H9 (cell line): Measurements from ENCODE around the gene TFEB. TPM values are rescaled to one million over a fixed set of nuclear protein-coding genes. Genes with fewer than 3 reads are reported as not detected.

Experiments used
- DNase-seq: peaks from one replicate; pipeline ENCODE4 v3.0.0-alpha.2; 2017
- H2AFZ ChIP-seq: one replicate; pipeline ENCODE4 v1.6.1; 2013; ENCODE audit warnings: mild to moderate bottlenecking, low read length, control low read depth, moderate library complexity
- H2AK5ac ChIP-seq: 2 replicates; pipeline ENCODE4 v1.6.1; 2013; ENCODE audit warnings: low read length, control low read depth, mixed read lengths; ENCODE audit not compliant: insufficient read length
- H2BK120ac ChIP-seq: one replicate; pipeline ENCODE4 v1.6.1; 2013; ENCODE audit warnings: low read depth, mild to moderate bottlenecking, low read length, control low read depth, inconsistent platforms; ENCODE audit not compliant: poor library complexity, severe bottlenecking
- H2BK12ac ChIP-seq: 2 replicates; pipeline ENCODE4 v1.6.1; 2013; ENCODE audit warnings: low read length, control low read depth, mixed read lengths, low read depth; ENCODE audit not compliant: insufficient read length
- H2BK15ac ChIP-seq: 2 replicates; pipeline ENCODE4 v1.6.1; 2013; ENCODE audit warnings: low read depth, low read length, control low read depth
- H2BK20ac ChIP-seq: one replicate; pipeline ENCODE4 v1.6.1; 2013; ENCODE audit warnings: low read depth, mild to moderate bottlenecking, low read length, control low read depth, inconsistent platforms; ENCODE audit not compliant: poor library complexity, severe bottlenecking
- H2BK5ac ChIP-seq: 2 replicates; pipeline ENCODE4 v1.6.1; 2013; ENCODE audit warnings: low read length, control low read depth, mixed read lengths; ENCODE audit not compliant: insufficient read length
- H3K14ac ChIP-seq: 2 replicates; pipeline ENCODE4 v1.6.1; 2013; ENCODE audit warnings: low read length, control low read depth; ENCODE audit not compliant: insufficient read depth
- H3K18ac ChIP-seq: 2 replicates; pipeline ENCODE4 v1.6.1; 2013; ENCODE audit warnings: low read depth, mild to moderate bottlenecking, mixed read lengths, low read length, control low read depth; ENCODE audit not compliant: insufficient read length
- H3K23ac ChIP-seq: 2 replicates; pipeline ENCODE4 v1.6.1; 2013; ENCODE audit warnings: low read length, control low read depth, mixed read lengths, low read depth; ENCODE audit not compliant: insufficient read length
- H3K23me2 ChIP-seq: 2 replicates; pipeline ENCODE4 v1.6.1; 2013; ENCODE audit warnings: low read depth, mild to moderate bottlenecking, mixed read lengths, low read length, control low read depth; ENCODE audit not compliant: insufficient read length, poor library complexity, severe bottlenecking
- H3K27ac ChIP-seq: 2 replicates; pipeline ENCODE4 v1.5.1; 2013; ENCODE audit warnings: low read length, control low read depth, mixed read lengths, low read depth; ENCODE audit not compliant: insufficient read length
- H3K27me3 ChIP-seq: 2 replicates; pipeline ENCODE4 v1.6.1; 2013; ENCODE audit warnings: low read length, control low read depth, inconsistent platforms; ENCODE audit not compliant: insufficient read depth
- H3K4ac ChIP-seq: 2 replicates; pipeline ENCODE4 v1.6.1; 2013; ENCODE audit warnings: low read depth, mild to moderate bottlenecking, control low read depth, inconsistent platforms, low read length, moderate library complexity
- H3K4me1 ChIP-seq: 2 replicates; pipeline ENCODE4 v1.6.1; 2013; ENCODE audit warnings: low read length, control low read depth, inconsistent platforms; ENCODE audit not compliant: insufficient read depth
- H3K4me2 ChIP-seq: 2 replicates; pipeline ENCODE4 v1.6.1; 2013; ENCODE audit warnings: low read length, control low read depth, mixed read lengths; ENCODE audit not compliant: insufficient read length, insufficient read depth
- H3K56ac ChIP-seq: 2 replicates; pipeline ENCODE4 v1.6.1; 2013; ENCODE audit warnings: low read depth, mild to moderate bottlenecking, mixed read lengths, low read length, control low read depth; ENCODE audit not compliant: insufficient read length
- H3K79me1 ChIP-seq: 2 replicates; pipeline ENCODE4 v1.6.1; 2013; ENCODE audit warnings: low read depth, mild to moderate bottlenecking, moderate library complexity, low read length, control low read depth, inconsistent platforms; ENCODE audit not compliant: insufficient read depth, poor library complexity, severe bottlenecking
- H3K79me2 ChIP-seq: 2 replicates; pipeline ENCODE4 v1.6.1; 2013; ENCODE audit warnings: low read length, control low read depth, inconsistent platforms; ENCODE audit not compliant: insufficient read depth
- H3K9ac ChIP-seq: 2 replicates; pipeline ENCODE4 v1.6.1; 2013; ENCODE audit warnings: low read length, control low read depth, mixed read lengths; ENCODE audit not compliant: insufficient read length; ENCODE audit errors: extremely low read depth
- H3K9me3 ChIP-seq: one replicate; pipeline ENCODE4 v1.6.1; 2013; ENCODE audit warnings: low read depth, low read length, inconsistent platforms; ENCODE audit not compliant: control insufficient read depth
- H3T11ph ChIP-seq: one replicate; pipeline ENCODE4 v1.6.1; 2013; ENCODE audit warnings: mild to moderate bottlenecking, low read length, control low read depth, inconsistent platforms
- H4K20me1 ChIP-seq: one replicate; pipeline ENCODE4 v1.6.1; 2013; ENCODE audit not compliant: control insufficient read depth, insufficient read length, insufficient read depth
- H4K5ac ChIP-seq: 2 replicates; pipeline ENCODE4 v1.6.1; 2013; ENCODE audit warnings: low read depth, mild to moderate bottlenecking, mixed read lengths, low read length, control low read depth; ENCODE audit not compliant: insufficient read length
- H4K8ac ChIP-seq: replicated peaks from 2 replicates; pipeline ENCODE4 v1.6.1; 2013; ENCODE audit warnings: low read length, control low read depth, mixed read lengths, low read depth; ENCODE audit not compliant: insufficient read length
- H4K91ac ChIP-seq: 2 replicates; pipeline ENCODE4 v1.6.1; 2013; ENCODE audit warnings: low read depth, mild to moderate bottlenecking, moderate library complexity, mixed read lengths, low read length, control low read depth; ENCODE audit not compliant: insufficient read length
- H3K27ac Mint-ChIP-seq, 3 experiments: 2 replicates in 2 of 3; 3 replicates in 1 of 3; pipeline ENCODE4 v1.8.0; 2020 to 2021; ENCODE audit warnings: mixed read lengths in 3 of 3, mild to moderate bottlenecking in 1 of 3, moderate library complexity in 1 of 3
- H3K27me3 Mint-ChIP-seq: 2 replicates; pipeline ENCODE4 v1.8.0; 2021; ENCODE audit warnings: low read depth, mild to moderate bottlenecking, moderate library complexity, mixed read lengths
- H3K36me3 Mint-ChIP-seq, 3 experiments: 2 replicates in 2 of 3; 3 replicates in 1 of 3; pipeline ENCODE4 v1.8.0; 2020 to 2021; ENCODE audit warnings: low read depth in 3 of 3, mixed read lengths in 3 of 3; ENCODE audit not compliant: insufficient read depth in 1 of 3
- H3K4me1 Mint-ChIP-seq, 2 experiments: 2 replicates each; pipeline ENCODE4 v1.8.0; 2020; ENCODE audit warnings: mixed read lengths in 2 of 2
- H3K4me3 Mint-ChIP-seq, 2 experiments: 2 replicates in 1 of 2; 3 replicates in 1 of 2; pipeline ENCODE4 v1.8.0; 2020 to 2021; ENCODE audit warnings: mild to moderate bottlenecking in 2 of 2, mixed read lengths in 2 of 2, moderate library complexity in 1 of 2
- H3K9me3 Mint-ChIP-seq, 2 experiments: 2 replicates in 1 of 2; 3 replicates in 1 of 2; pipeline ENCODE4 v1.8.0; 2020; ENCODE audit warnings: mild to moderate bottlenecking in 2 of 2, mixed read lengths in 2 of 2, moderate library complexity in 1 of 2
- CTCF ChIP-seq: fragments of 200-600 bp; sonication (generic); conservative IDR thresholded peaks from 3 replicates; pipeline ENCODE4 v1.8.0; 2021; ENCODE audit warnings: antibody characterized with exemption, mild to moderate bottlenecking
- WGBS: extraction: QIAGEN DNeasy Blood & Tissue Kit; methylation state at CpG from one replicate; pipeline ENCODE4 v1.1.7; 2013; ENCODE audit warnings: missing lambda C conversion rate, low lambda C conversion rate, mixed read lengths; ENCODE audit not compliant: insufficient read length; ENCODE audit errors: extremely low coverage; 5-methylcytosine and 5-hydroxymethylcytosine counted together
- total RNA-seq: library from RNA; stranded (reverse); gene quantifications from 2 replicates; pipeline ENCODE4 v1.2.1, GENCODE V29; 2021

The TFEB gene
- total RNA-seq, 1 experiment from 2014 or later = 1.2 TPM

GRCh38 chr6:41724586-41725501 lies 10.6 kb downstream of the TFEB start:
- Histone ChIP-seq H4K5ac (no peak overlapping the region), H3K4me1 (peaks cover 5% of the 10 kb centered on the region; the same call in 1 of the 2 replicates), H3K23ac (no peak overlapping the region), H4K91ac (no peak overlapping the region), H3K4me2 (no peak overlapping the region), H2BK20ac (no peak overlapping the region), H4K8ac (no peak overlapping the region), H3T11ph (no peak overlapping the region), H3K27me3 (no peaks in the 10 kb centered on the region), H4K20me1 (no peaks in the 10 kb centered on the region), H3K18ac (no peak overlapping the region), H3K4ac (no peak overlapping the region), H2BK15ac (no peak overlapping the region), H3K14ac (no peak overlapping the region), H3K9me3 (no peaks in the 10 kb centered on the region), H3K9ac (no peak overlapping the region), H2AK5ac (no peak overlapping the region), H3K79me2 (no peaks in the 10 kb centered on the region), H2BK5ac (no peak overlapping the region), H2BK12ac (no peak overlapping the region), H3K56ac (no peak overlapping the region), H3K79me1 (no peaks in the 10 kb centered on the region), H3K23me2 (no peaks in the 10 kb centered on the region), H2BK120ac (no peak overlapping the region), H3K27ac (no peak overlapping the region), H2AFZ (no peak overlapping the region)
- Mint-ChIP-seq H3K4me1 (peaks cover 28 to 30% of the 10 kb centered on the region in 2 experiments), H3K4me3 (no peak overlapping the region), H3K27ac (no peak overlapping the region), H3K36me3 (no peaks in the 10 kb centered on the region), H3K27me3 (peaks cover 9% of the 10 kb centered on the region), H3K9me3 (no peaks in the 10 kb centered on the region)
- no peak for TF ChIP-seq CTCF
- no CpG with 5 or more reads among the region's 13 CpGs for WGBS
- no peak for DNase-seq
